Caco-2 (cell line): ENCODE data around the gene FHDC1. TPM values are rescaled to one million over a fixed set of nuclear protein-coding genes. Genes with fewer than 3 reads are reported as not detected.

Experiments
- BruUV-seq: library from RNA; stranded (reverse); fragments of 400-500 nt; replicated peaks from 2 replicates; lab custom pipeline; 2021; lab: Mats Ljungman, UMichigan
- CTCF ChIA-PET: fragments of 300-600 bp; sonication (Branson Sonifier 250); formaldehyde crosslinking; loops from one replicate; lab custom pipeline; 2022; ENCODE audit warnings: antibody characterized with exemption; lab: Charles Lee
- POLR2A ChIA-PET: fragments of 300-600 bp; sonication (Branson Sonifier 250); formaldehyde crosslinking; loops from one replicate; lab custom pipeline; 2022; ENCODE audit warnings: antibody characterized with exemption; lab: Charles Lee
- DNase-seq, 2 experiments: peaks; one replicate each; pipeline versions ENCODE4 v3.0.0 to v3.0.0-alpha.2; 2020 to 2022
- H3K27me3 ChIP-seq: replicated peaks from 2 replicates; pipeline ENCODE4 v1.6.0; 2011; ENCODE audit warnings: low read length; ENCODE audit not compliant: control insufficient read depth, insufficient read depth
- H3K36me3 ChIP-seq: 2 replicates; pipeline ENCODE4 v1.5.1; 2011; ENCODE audit warnings: low read length; ENCODE audit not compliant: control insufficient read depth, insufficient read depth
- H3K4me1 ChIP-seq: fragments of 250-450 bp; sonication (Bioruptor Pico); 2 replicates; pipeline ENCODE4 v1.5.1; 2020; ENCODE audit warnings: mild to moderate bottlenecking
- H3K4me3 ChIP-seq: 2 replicates; pipeline ENCODE4 v1.5.1; 2011; ENCODE audit warnings: low read depth, mild to moderate bottlenecking, control low read depth, low read length
- H3K9me3 ChIP-seq: fragments of 250-450 bp; sonication (Bioruptor Pico); 2 replicates; pipeline ENCODE4 v1.5.1; 2020; ENCODE audit warnings: mild to moderate bottlenecking, moderate library complexity
- H3K27ac Mint-ChIP-seq: one replicate; pipeline ENCODE4 v1.8.0; 2022; ENCODE audit warnings: mixed read lengths; ENCODE audit not compliant: unreplicated experiment
- H3K27me3 Mint-ChIP-seq: one replicate; pipeline ENCODE4 v1.8.0; 2022; ENCODE audit warnings: mixed read lengths; ENCODE audit not compliant: insufficient read depth, unreplicated experiment
- H3K36me3 Mint-ChIP-seq: one replicate; pipeline ENCODE4 v1.8.0; 2022; ENCODE audit warnings: mild to moderate bottlenecking, mixed read lengths; ENCODE audit not compliant: insufficient read depth, unreplicated experiment
- H3K4me1 Mint-ChIP-seq: one replicate; pipeline ENCODE4 v1.8.0; 2022; ENCODE audit warnings: low read depth, mixed read lengths; ENCODE audit not compliant: unreplicated experiment
- H3K4me3 Mint-ChIP-seq: one replicate; pipeline ENCODE4 v1.8.0; 2022; ENCODE audit warnings: mild to moderate bottlenecking, moderate library complexity, mixed read lengths; ENCODE audit not compliant: unreplicated experiment
- H3K9me3 Mint-ChIP-seq: one replicate; pipeline ENCODE4 v1.8.0; 2022; ENCODE audit warnings: mixed read lengths; ENCODE audit not compliant: unreplicated experiment
- intact Hi-C: fragments of 100-400 bp; cut with micrococcal nuclease; formaldehyde crosslinking; loops from one replicate; pipeline ENCODE4 v1.10.0; 2022; ENCODE audit not compliant: unreplicated experiment
- total RNA-seq: library from RNA; stranded (reverse); gene quantifications from 2 replicates; pipeline ENCODE4 v1.2.3, GENCODE V29; 2022
- TF ChIP-seq, protein P1 (sequence below), 2 experiments: fragments of 200-600 bp in 1 of 2; IDR thresholded peaks; 1 replicate in 1 of 2; 2 replicates in 1 of 2; pipeline versions ENCODE4 v1.5.1 to v1.8.0; 2011 to 2022; ENCODE audit warnings: antibody characterized with exemption in 1 of 2, control low read depth in 1 of 2, inconsistent platforms in 1 of 2, low read depth in 1 of 2, low read length in 1 of 2, mild to moderate bottlenecking in 1 of 2, moderate library complexity in 1 of 2; ENCODE audit not compliant: insufficient read depth in 1 of 2, severe bottlenecking in 1 of 2, unreplicated experiment in 1 of 2

Gene FHDC1
- total RNA-seq, 1 experiment from 2014 or later: 1.4 TPM

DNA sequence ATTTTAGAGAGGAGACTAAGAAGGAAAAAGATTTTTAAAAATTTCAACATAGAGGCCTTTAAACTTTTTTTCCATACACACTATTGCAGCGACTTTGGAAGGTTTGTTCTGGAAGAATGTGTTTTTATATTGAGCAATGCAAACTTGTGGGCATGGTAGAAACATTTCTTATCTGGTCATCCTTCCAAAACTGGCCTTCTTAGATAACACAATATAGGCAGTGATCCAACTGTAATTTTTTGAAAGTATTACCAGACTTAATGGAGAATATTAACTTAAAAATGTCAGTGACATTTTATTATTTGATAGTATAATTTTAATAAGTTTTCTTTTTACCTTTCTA lies 25.6 kb downstream of the FHDC1 start:
- peaks cover 13% of the 10 kb centered on the region for H3K4me1 ChIP-seq
- no peak overlapping the region for H3K4me3 ChIP-seq
- POLR2A ChIA-PET: no interaction called here
- H3K27ac Mint-ChIP-seq: no peak overlapping the region
- no peak for DNase-seq
- no TSS peak for BruUV-seq
- intact Hi-C loops: no loop called here
- no peaks in the 10 kb centered on the region for H3K27me3 Mint-ChIP-seq
- H3K36me3 ChIP-seq: no peaks in the 10 kb centered on the region
- no peaks in the 10 kb centered on the region for H3K9me3 Mint-ChIP-seq
- CTCF ChIA-PET: no interaction called here
- no peaks in the 10 kb centered on the region for H3K9me3 ChIP-seq
- peaks cover 29% of the 10 kb centered on the region for H3K4me1 Mint-ChIP-seq
- TF ChIP-seq, protein P1, sequence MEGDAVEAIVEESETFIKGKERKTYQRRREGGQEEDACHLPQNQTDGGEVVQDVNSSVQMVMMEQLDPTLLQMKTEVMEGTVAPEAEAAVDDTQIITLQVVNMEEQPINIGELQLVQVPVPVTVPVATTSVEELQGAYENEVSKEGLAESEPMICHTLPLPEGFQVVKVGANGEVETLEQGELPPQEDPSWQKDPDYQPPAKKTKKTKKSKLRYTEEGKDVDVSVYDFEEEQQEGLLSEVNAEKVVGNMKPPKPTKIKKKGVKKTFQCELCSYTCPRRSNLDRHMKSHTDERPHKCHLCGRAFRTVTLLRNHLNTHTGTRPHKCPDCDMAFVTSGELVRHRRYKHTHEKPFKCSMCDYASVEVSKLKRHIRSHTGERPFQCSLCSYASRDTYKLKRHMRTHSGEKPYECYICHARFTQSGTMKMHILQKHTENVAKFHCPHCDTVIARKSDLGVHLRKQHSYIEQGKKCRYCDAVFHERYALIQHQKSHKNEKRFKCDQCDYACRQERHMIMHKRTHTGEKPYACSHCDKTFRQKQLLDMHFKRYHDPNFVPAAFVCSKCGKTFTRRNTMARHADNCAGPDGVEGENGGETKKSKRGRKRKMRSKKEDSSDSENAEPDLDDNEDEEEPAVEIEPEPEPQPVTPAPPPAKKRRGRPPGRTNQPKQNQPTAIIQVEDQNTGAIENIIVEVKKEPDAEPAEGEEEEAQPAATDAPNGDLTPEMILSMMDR (IDR thresholded peaks at IDR 0.05; ENCODE audit: insufficient read depth in 1 of 2, low read depth in 1 of 2, low read length in 1 of 2, severe bottlenecking in 1 of 2, unreplicated experiment in 1 of 2): no peak
- no peak overlapping the region for H3K4me3 Mint-ChIP-seq
- no peaks in the 10 kb centered on the region for H3K36me3 Mint-ChIP-seq
- no peaks in the 10 kb centered on the region for H3K27me3 ChIP-seq

DNA sequence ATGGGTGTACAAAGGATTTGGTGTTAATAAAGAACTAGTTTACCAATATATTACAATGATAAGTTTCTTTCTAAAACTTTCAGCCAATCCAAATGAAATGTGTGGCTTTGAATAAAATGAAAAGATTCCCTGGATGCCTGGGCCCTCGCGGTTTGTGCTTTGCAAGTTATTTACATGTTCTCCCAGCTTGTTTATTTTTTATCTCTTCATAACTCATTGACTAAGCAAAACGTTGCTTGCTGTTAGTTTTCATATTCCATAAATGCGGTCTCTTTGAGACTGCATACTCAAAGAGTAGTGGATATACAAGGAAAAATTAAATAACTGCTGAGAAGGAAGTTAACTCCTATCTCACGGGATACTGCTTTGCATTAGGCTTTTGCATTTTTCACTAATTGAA lies 26.0 kb downstream of the FHDC1 start:
- Mint-ChIP-seq H3K27ac (no peak overlapping the region), H3K9me3 (no peaks in the 10 kb centered on the region), H3K36me3 (no peaks in the 10 kb centered on the region), H3K27me3 (no peaks in the 10 kb centered on the region), H3K4me1 (peaks cover 25% of the 10 kb centered on the region), H3K4me3 (no peak overlapping the region)
- Histone ChIP-seq H3K9me3 (no peaks in the 10 kb centered on the region), H3K27me3 (no peaks in the 10 kb centered on the region), H3K36me3 (no peaks in the 10 kb centered on the region), H3K4me1 (peaks cover 9% of the 10 kb centered on the region), H3K4me3 (no peak overlapping the region)
- ChIA-PET POLR2A (no interaction called here), CTCF (no interaction called here)
- intact Hi-C loops: no loop called here
- DNase-seq: no peak
- TF ChIP-seq, protein P1 (IDR thresholded peaks at IDR 0.05; ENCODE audit: insufficient read depth in 1 of 2, low read depth in 1 of 2, low read length in 1 of 2, severe bottlenecking in 1 of 2, unreplicated experiment in 1 of 2): no peak
- BruUV-seq: no TSS peak

DNA sequence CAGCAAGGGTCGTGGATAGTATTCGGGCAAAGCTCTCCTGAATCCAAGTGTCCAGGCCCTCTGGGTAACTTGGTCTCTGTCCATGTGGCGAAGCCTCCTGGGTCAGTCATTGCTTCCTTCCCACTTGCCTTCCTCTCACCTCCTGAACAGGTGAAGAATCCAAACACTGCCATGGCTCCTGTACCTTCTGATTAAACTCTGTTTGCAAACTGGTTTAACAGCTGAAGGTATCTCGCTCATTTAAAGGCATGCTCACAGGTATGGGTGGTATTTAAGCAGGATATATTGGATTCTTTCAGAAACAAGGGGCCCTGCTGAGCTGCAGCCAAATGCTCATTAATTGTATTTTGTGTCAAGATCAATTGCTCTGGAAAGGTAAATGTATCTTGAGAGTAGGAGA lies 28.2 kb downstream of the FHDC1 start:
- no peaks in the 10 kb centered on the region for H3K9me3 ChIP-seq
- TF ChIP-seq, protein P1 (IDR thresholded peaks at IDR 0.05; ENCODE audit: insufficient read depth in 1 of 2, low read depth in 1 of 2, low read length in 1 of 2, severe bottlenecking in 1 of 2, unreplicated experiment in 1 of 2): no peak
- ChIA-PET POLR2A (no interaction called here), CTCF (no interaction called here)
- intact Hi-C loops: no loop called here
- no peak for DNase-seq
- H3K27ac Mint-ChIP-seq: no peak overlapping the region
- no peaks in the 10 kb centered on the region for H3K27me3 ChIP-seq
- no peak overlapping the region for H3K4me3 ChIP-seq
- H3K27me3 Mint-ChIP-seq: no peaks in the 10 kb centered on the region
- no peaks in the 10 kb centered on the region for H3K4me1 ChIP-seq
- H3K36me3 Mint-ChIP-seq: peaks cover 6% of the 10 kb centered on the region
- H3K9me3 Mint-ChIP-seq: no peaks in the 10 kb centered on the region
- H3K4me1 Mint-ChIP-seq: peaks cover 10% of the 10 kb centered on the region
- H3K4me3 Mint-ChIP-seq: no peak overlapping the region
- BruUV-seq: no TSS peak
- H3K36me3 ChIP-seq: no peaks in the 10 kb centered on the region
